GM21381 (cell line): Measurements from ENCODE around the gene GDF9.
A peak's percentile ranks its signal among the peaks of the same experiment; 100 is the strongest.

ENCODE experiments used
- ATAC-seq: cut with Tn5 transposase; IDR thresholded peaks from one replicate; pipeline ENCODE4 v1.9.1; 2021; ENCODE audit warnings: mild to moderate bottlenecking, moderate library complexity; ENCODE audit not compliant: unreplicated experiment

GDF9 gene

GRCh38 chr5:132839426-132840301 is 26.6 kb downstream of the GDF9 start:
- ATAC-seq: no peak

- ATAC-seq: no peak
Measured at GRCh38 chr5:132838516-132839282, 27.6 kb downstream of the GDF9 start.

DNA sequence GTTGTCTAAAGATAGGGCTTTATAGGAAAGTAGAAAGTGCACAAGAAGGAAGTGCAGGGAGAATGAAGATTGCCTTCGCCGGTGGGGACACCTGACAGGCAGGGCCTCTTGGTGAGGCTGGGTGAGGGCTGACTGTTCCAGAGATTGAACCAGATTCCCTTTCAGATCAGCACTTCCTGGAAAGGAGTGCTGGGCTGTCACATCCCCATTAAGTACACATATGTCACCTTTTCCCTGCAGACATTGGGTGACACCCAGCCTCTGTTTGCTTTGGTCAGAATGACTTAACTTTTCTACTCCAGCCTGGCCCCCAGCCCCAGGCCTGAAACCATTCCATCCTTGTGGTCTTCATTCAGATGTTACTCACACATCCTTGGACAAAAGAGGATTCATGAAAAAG is 28.4 kb downstream of the GDF9 start:
- no peak for ATAC-seq

GRCh38 chr5:132836852-132837251 is 29.4 kb downstream of the GDF9 start:
- ATAC-seq: no peak

DNA sequence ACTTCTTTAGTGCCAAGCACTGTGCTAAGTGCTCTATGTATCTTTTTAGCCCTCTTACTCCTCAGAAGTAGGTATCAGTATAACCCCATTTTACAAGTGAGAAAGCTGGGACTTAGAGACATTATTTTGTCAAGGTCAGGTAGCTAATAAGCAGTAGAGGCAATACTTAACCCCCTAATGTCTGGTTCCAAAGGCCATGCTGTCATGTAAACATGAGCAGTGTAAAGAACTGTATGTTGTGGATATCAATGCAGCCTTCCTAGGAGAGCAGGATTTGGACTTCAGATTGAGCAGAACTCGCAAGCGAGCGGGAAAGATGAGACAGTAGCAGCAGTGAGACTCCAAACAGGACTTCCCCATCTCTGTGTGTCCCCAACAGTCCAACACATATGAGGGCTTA is 32.2 kb downstream of the GDF9 start:
- ATAC-seq: no peak

- ATAC-seq: no peak
Measured at GRCh38 chr5:132832612-132833011, 33.7 kb downstream of the GDF9 start.

- no peak for ATAC-seq
Measured at GRCh38 chr5:132831095-132831860, 35.0 kb downstream of the GDF9 start.

DNA sequence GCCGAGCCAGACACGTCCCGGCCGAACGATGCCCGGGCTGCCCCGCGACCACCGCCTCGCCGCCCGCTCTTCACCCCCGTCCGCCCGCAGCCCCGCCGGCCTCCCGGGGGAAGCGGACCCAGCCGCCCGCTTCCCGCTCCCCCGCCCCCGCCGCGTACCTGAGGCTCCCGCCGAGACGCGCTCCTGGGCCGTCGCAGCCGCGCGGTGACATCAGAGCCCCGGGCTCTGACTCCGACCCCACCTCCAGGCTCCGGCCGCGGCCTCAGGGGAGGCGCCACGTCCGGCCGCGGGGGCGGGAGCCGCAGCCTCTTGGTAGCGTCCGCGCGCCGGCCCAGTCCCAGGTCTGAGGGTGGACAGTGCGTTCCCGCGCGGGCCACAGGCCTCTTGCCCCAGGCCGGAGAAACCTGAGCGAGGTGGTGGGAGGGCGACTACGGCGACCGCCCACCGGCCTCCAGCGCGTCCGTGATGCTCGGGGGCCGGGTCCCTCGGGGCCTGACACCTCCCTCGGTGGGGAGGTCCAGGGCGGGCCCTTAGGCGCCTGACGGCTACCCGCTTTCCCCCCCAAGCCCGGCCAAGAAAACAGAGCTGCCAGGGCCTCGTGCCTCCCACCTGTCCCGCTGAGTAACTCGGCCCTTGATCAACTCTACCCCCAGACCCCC is 35.7 kb downstream of the GDF9 start, which contains the start of gene SHROOM1:
SHROOM1 (minus strand) TSS at position 212 of the 659 bp plus-strand sequence. CDS start 4,507 bp downstream, outside the sequence.
- peak; percentile 76 for ATAC-seq

- peak; percentile 67 for ATAC-seq
Measured at GRCh38 chr5:132829742-132830435, 36.4 kb downstream of the GDF9 start.

DNA sequence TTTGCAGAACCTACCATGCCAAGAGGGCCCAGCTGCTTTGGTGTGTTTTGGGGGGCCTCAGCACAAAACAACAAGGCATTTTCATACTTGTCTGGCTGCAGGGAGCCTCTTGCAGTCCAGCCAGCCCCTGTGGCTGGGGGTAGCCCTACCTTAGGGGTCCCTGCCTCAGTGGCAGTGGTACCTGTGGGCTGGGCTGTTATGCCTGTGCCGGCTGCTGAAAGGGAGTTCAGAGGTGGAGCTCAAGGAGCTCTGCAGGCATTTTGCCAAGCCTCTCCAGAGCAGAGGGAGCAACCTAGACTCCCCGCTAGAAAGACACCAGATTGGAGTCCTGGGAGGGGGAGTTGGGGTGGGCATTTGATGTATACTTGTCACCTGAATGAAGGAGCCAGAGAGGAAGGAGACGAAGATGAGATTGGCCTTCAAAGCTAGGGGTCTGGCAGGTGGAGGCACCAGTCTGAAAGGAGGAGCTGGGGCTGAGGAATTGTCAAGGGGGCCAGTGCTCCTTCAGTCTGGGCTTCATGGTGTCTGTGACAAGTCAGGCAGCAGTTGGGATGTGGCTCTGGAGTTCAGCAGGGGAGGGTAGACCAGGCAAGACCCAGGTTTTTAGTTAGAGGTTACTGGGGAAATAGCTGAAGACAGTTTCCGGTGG is 37.3 kb downstream of the GDF9 start:
- ATAC-seq: no peak

DNA sequence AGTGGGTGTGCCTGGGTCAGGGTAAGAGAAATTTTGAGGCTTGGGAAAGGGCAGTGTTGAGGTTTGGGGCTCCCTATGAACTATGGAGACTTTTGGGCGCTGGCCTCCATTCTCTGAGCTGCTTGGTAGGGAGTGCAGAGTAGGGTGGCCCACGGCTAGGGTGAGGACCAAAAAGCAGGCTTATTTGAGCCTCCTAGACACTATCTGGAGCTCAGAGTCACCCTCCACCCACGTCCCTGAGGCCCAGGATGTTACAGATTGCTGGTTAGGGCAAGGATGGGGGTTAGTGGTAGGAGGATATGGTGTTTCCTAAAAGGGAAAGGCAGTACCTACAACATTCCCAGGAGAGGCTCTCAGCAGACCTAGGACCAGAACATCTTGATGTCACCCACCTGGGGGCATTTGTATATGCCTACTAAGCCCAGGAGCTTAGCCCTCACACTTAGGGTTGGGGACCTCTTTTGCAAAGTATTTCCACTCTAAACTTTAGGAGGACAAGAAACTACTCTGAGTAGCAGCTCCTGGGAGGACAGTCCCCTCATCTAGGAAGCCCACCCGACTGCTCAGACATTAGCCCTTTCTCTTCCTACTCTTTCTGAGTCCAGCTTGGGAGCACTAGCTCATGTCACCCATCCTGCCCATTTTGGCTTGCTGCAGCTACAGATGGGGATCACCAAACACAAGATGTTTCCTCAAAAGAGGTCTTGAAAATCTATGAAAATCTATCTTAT is 38.2 kb downstream of the GDF9 start:
- ATAC-seq: no peak

DNA sequence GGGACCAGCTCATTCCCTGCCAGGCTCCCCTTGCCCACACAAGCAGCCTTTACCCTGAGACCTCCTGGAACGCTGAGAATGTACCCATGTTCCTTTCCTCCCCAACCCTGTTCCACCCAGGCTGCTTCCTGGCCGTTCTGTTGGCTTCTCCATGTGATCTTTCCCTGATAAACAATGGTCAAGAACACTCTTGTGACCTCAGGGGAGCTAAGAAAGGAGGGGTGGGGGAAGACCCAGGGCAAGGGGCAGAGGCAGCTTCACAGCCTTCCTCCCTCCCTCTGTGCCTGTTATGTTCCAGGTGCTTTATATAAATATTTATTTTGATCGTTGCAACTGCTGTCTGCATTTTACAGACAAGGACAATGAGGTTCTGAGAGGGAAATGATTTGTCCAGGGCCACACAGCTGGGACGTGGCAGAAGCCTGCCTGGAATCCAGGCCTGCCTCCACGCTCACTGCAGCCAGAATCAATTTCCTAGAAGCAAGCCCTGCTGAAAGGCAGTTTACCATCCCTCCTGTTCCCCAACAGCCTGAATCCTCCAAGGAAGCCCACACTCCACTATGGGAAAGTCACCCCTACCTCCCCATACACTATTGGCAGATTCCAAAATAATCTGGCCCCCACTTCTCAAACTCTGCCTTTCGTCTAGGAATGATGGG is 39.7 kb downstream of the GDF9 start:
- ATAC-seq: no peak

GRCh38 chr5:132825834-132826391 is 40.4 kb downstream of the GDF9 start:
- no peak for ATAC-seq

DNA sequence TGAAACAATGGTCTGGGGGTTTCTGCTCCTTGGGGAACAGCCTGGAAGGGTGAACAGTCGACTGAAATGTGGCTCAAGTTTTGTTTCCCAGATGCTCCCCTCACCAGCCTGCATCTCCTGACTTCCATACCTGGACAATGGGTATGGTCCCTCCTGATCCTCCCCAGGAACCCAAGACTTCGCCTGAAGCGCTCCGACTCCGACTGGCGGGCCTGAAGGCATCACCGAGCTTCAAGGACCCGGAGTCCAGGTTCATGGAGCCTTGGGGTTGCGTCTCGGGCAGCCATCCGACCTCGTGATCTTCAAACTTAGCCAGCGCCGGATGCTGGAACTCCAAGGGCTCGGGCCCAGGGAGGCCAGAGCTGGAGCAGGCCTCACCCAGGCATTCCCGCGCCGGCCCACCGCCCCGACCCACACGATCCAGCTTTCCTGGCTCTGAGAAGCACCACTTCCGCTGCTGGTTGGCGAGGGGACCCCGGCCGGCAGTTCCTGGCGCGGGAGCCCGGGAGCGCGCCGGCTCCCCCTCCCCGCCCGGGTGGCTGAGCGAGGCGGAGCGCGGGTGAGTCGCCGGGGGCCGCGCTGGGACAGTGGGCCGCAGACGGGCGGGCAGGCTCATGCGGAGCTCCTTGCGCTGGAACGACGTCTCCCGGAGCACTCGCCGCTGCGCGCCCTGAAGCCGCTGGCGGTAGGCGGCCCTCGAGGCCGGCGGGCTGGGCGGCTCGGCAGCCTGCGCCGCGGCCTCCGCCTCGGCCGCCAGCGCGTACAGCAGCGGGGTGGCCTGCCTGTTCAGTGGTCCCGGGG is 41.0 kb downstream of the GDF9 start:
- ATAC-seq: no peak

- no peak for ATAC-seq
Measured at GRCh38 chr5:132824426-132824825, 41.8 kb downstream of the GDF9 start.

DNA sequence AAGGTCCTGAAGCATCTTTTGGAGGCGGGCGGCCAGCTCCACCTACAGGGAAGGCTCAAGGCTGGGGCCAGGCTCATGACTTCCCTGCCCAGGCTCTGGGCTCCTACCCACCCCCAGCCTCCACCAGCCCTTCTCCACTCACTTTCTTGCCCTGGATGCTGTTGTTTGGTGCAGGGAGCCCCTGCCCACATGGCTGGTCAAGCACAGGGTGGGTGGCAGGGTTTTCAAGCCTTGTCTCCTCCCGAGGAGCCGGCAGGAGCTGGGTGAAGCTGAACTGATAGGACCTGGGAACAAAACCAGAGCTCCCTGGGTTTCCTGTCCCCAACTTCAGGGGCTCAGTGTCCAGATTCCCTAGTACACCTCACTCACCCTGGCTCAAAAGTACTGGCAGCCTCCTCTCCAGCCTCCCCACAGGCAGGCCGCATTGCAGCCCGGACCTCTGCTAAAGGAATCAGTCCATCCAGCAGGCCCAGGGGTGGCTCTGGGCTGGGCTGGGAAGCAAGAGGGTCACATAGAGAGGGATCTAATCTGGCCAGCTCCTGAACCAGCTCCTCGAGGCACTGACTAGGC is 42.7 kb downstream of the GDF9 start:
- ATAC-seq: no peak
